ENCODE results near the gene ENPP6.
A peak's percentile ranks its signal among the peaks of the same experiment; 100 is the strongest.

The ENPP6 gene

GRCh38 chr4:184191267-184191666, 26.4 kb downstream of the ENPP6 start:
- H3K4me1 Mint-ChIP-seq: no peaks in the 10 kb centered on the region
- DNase-seq (no peak), ATAC-seq (replicated peaks) (no peak)
- no peaks in the 10 kb centered on the region for H3K9me3 Mint-ChIP-seq
- no peak overlapping the region for H3K4me3 Mint-ChIP-seq
- H3K27ac Mint-ChIP-seq: no peak overlapping the region
- H3K36me3 Mint-ChIP-seq: no peaks in the 10 kb centered on the region
- H3K27me3 Mint-ChIP-seq: peaks cover 15 to 22% of the 10 kb centered on the region in 2 donors

- H3K4me3 Mint-ChIP-seq: no peak overlapping the region
- peaks cover 13 to 19% of the 10 kb centered on the region in 2 donors for H3K27me3 Mint-ChIP-seq
- no peak overlapping the region for H3K27ac Mint-ChIP-seq
- ATAC-seq (replicated peaks): no peak
- DNase-seq: no peak
- H3K9me3 Mint-ChIP-seq: no peaks in the 10 kb centered on the region
- H3K4me1 Mint-ChIP-seq: no peaks in the 10 kb centered on the region
- no peaks in the 10 kb centered on the region for H3K36me3 Mint-ChIP-seq
Measured at GRCh38 chr4:184190711-184191110, 27.0 kb downstream of the ENPP6 start.

- Mint-ChIP-seq H3K9me3 (no peaks in the 10 kb centered on the region), H3K27me3 (peaks cover 12 to 13% of the 10 kb centered on the region in 2 donors), H3K4me1 (no peaks in the 10 kb centered on the region), H3K27ac (no peak overlapping the region), H3K4me3 (no peak overlapping the region), H3K36me3 (no peaks in the 10 kb centered on the region)
- DNase-seq (no peak), ATAC-seq (replicated peaks) (no peak)
Measured at GRCh38 chr4:184189966-184190365, 27.7 kb downstream of the ENPP6 start.

GRCh38 chr4:184188443-184189400, 29.0 kb downstream of the ENPP6 start:
- no peak for DNase-seq
- Mint-ChIP-seq H3K27me3 (peaks cover 5 to 12% of the 10 kb centered on the region in 2 donors), H3K36me3 (no peaks in the 10 kb centered on the region), H3K27ac (no peak overlapping the region), H3K9me3 (no peaks in the 10 kb centered on the region), H3K4me1 (no peaks in the 10 kb centered on the region), H3K4me3 (no peak overlapping the region)
- ATAC-seq (replicated peaks): no peak

- peaks cover 44 to 55% of the 10 kb centered on the region in 2 donors for H3K27me3 Mint-ChIP-seq
Measured at GRCh38 chr4:184177271-184177670, 40.4 kb downstream of the ENPP6 start.

GRCh38 chr4:184174571-184175488, 42.8 kb downstream of the ENPP6 start:
- H3K27ac Mint-ChIP-seq: no peak overlapping the region
- peaks cover 1 to 2% of the 10 kb centered on the region in 2 donors for H3K36me3 Mint-ChIP-seq
- H3K27me3 Mint-ChIP-seq: peaks cover 57 to 74% of the 10 kb centered on the region in 2 donors
- no peak overlapping the region for H3K4me3 Mint-ChIP-seq
- no peaks in the 10 kb centered on the region for H3K4me1 Mint-ChIP-seq
- H3K9me3 Mint-ChIP-seq: peaks cover 10% of the 10 kb centered on the region in 2 donors
- DNase-seq (no peak), ATAC-seq (replicated peaks) (no peak)

More at GRCh38 chr4:184177271-184177670, 40.4 kb downstream of the ENPP6 start:
- no peak for ATAC-seq (replicated peaks)
- Mint-ChIP-seq H3K27ac (no peak overlapping the region), H3K4me1 (no peaks in the 10 kb centered on the region), H3K36me3 (peaks cover 3% of the 10 kb centered on the region in 2 donors), H3K9me3 (peaks cover 15% of the 10 kb centered on the region in 2 donors), H3K4me3 (no peak overlapping the region)
- DNase-seq: no peak

GRCh38 chr4:184171011-184171410, 46.7 kb downstream of the ENPP6 start:
- no peak for ATAC-seq (replicated peaks)
- H3K27me3 Mint-ChIP-seq: peaks cover 65 to 82% of the 10 kb centered on the region in 2 donors

GRCh38 chr4:184169225-184169867, 48.3 kb downstream of the ENPP6 start:
- no peaks in the 10 kb centered on the region for H3K36me3 Mint-ChIP-seq
- no peak overlapping the region for H3K27ac Mint-ChIP-seq
- no peak overlapping the region for H3K4me3 Mint-ChIP-seq
- ATAC-seq (replicated peaks) (no peak), DNase-seq (no peak)
- no peaks in the 10 kb centered on the region for H3K9me3 Mint-ChIP-seq
- H3K4me1 Mint-ChIP-seq: peaks cover 2 to 13% of the 10 kb centered on the region in 2 donors
- H3K27me3 Mint-ChIP-seq: peaks cover 69 to 82% of the 10 kb centered on the region in 2 donors

More at GRCh38 chr4:184171011-184171410, 46.7 kb downstream of the ENPP6 start:
- Mint-ChIP-seq H3K36me3 (no peaks in the 10 kb centered on the region), H3K9me3 (no peaks in the 10 kb centered on the region), H3K27ac (no peak overlapping the region), H3K4me3 (no peak overlapping the region), H3K4me1 (peaks cover 2 to 13% of the 10 kb centered on the region in 2 donors)
- no peak for DNase-seq

- Mint-ChIP-seq H3K9me3 (no peaks in the 10 kb centered on the region), H3K36me3 (no peaks in the 10 kb centered on the region), H3K4me1 (peaks cover 2 to 13% of the 10 kb centered on the region in 2 donors), H3K27ac (no peak overlapping the region), H3K4me3 (no peak overlapping the region), H3K27me3 (peaks cover 71 to 86% of the 10 kb centered on the region in 2 donors)
- ATAC-seq (replicated peaks): peak; percentile 92 to 95
- DNase-seq: peak; percentile 13
Measured at GRCh38 chr4:184168406-184169019, 49.2 kb downstream of the ENPP6 start.

- ATAC-seq (replicated peaks): peak; percentile 39 to 64
- no peak for DNase-seq
- no peaks in the 10 kb centered on the region for H3K9me3 Mint-ChIP-seq
- peaks cover 74 to 86% of the 10 kb centered on the region in 2 donors for H3K27me3 Mint-ChIP-seq
- H3K4me3 Mint-ChIP-seq: no peak overlapping the region
- peaks cover 2 to 13% of the 10 kb centered on the region in 2 donors for H3K4me1 Mint-ChIP-seq
- H3K36me3 Mint-ChIP-seq: no peaks in the 10 kb centered on the region
- H3K27ac Mint-ChIP-seq: no peak overlapping the region
Measured at GRCh38 chr4:184167576-184167975, 50.1 kb downstream of the ENPP6 start.

GRCh38 chr4:184166736-184167135, 50.9 kb downstream of the ENPP6 start:
- DNase-seq (no peak), ATAC-seq (replicated peaks) (no peak)
- H3K4me3 Mint-ChIP-seq: no peak overlapping the region
- no peaks in the 10 kb centered on the region for H3K36me3 Mint-ChIP-seq
- H3K27me3 Mint-ChIP-seq: peaks cover 74 to 86% of the 10 kb centered on the region in 2 donors
- no peaks in the 10 kb centered on the region for H3K9me3 Mint-ChIP-seq
- no peak overlapping the region for H3K27ac Mint-ChIP-seq
- H3K4me1 Mint-ChIP-seq: peaks cover 2 to 13% of the 10 kb centered on the region in 2 donors

- peaks cover 2 to 13% of the 10 kb centered on the region in 2 donors for H3K4me1 Mint-ChIP-seq
- H3K27ac Mint-ChIP-seq: no peak overlapping the region
- ATAC-seq (replicated peaks) (no peak), DNase-seq (no peak)
- no peaks in the 10 kb centered on the region for H3K9me3 Mint-ChIP-seq
- no peaks in the 10 kb centered on the region for H3K36me3 Mint-ChIP-seq
- peaks cover 71 to 82% of the 10 kb centered on the region in 2 donors for H3K27me3 Mint-ChIP-seq
- H3K4me3 Mint-ChIP-seq: no peak overlapping the region
Measured at GRCh38 chr4:184165291-184165690, 52.4 kb downstream of the ENPP6 start.

GRCh38 chr4:184163813-184164212, 53.9 kb downstream of the ENPP6 start:
- peaks cover under 1 to 10% of the 10 kb centered on the region in 2 donors for H3K4me1 Mint-ChIP-seq
- ATAC-seq (replicated peaks) (peak; percentile 38 to 60), DNase-seq (no peak)
- H3K36me3 Mint-ChIP-seq: no peaks in the 10 kb centered on the region
- H3K27ac Mint-ChIP-seq: no peak overlapping the region
- no peak overlapping the region for H3K4me3 Mint-ChIP-seq
- H3K27me3 Mint-ChIP-seq: peaks cover 65 to 70% of the 10 kb centered on the region in 2 donors
- H3K9me3 Mint-ChIP-seq: no peaks in the 10 kb centered on the region

Data from stimulated activated naive B cell treated with anti-CD40 and anti-IgM and Interleukin-4, amounts not matched to agents 10 μg/mL and 1 μg/mL and 100 μg/mL, for 72 hours (primary cell).